HepG2 (cell line): ENCODE results near the gene HEMK1. TPM values are rescaled to one million over a fixed set of nuclear protein-coding genes. Genes with fewer than 3 reads are reported as not detected.
A peak's percentile ranks its signal among the peaks of the same experiment; 100 is the strongest.

Experiments used
- CENPT ChIP-seq: sonication (generic); formaldehyde crosslinking; IDR thresholded peaks from 2 replicates; pipeline ENCODE4 v1.8.0; 2022; ENCODE audit warnings: low read depth, mild to moderate bottlenecking, moderate library complexity, missing genetic modification reagents
- CHD2 ChIP-seq: IDR thresholded peaks from 2 replicates; pipeline ENCODE4 v1.6.1; 2011; ENCODE audit warnings: low read depth, low read length, improper control_type of control experiment
- EED ChIP-seq: sonication (generic); formaldehyde crosslinking; IDR thresholded peaks from 2 replicates; pipeline ENCODE4 v1.5.0; 2020; ENCODE audit warnings: mild to moderate bottlenecking, missing genetic modification reagents
- GATAD2A ChIP-seq: IDR thresholded peaks from 2 replicates; pipeline ENCODE4 v1.6.1; 2016
- GMEB2 ChIP-seq: IDR thresholded peaks from 2 replicates; pipeline ENCODE4 v1.6.1; 2016; ENCODE audit warnings: missing biosample characterization, missing genetic modification reagents, low read depth
- HOXA7 ChIP-seq: sonication (generic); formaldehyde crosslinking; IDR thresholded peaks from 2 replicates; pipeline ENCODE4 v1.8.1; 2022; ENCODE audit warnings: mild to moderate bottlenecking, missing genetic modification reagents, moderate library complexity
- MLXIP ChIP-seq: sonication (generic); formaldehyde crosslinking; IDR thresholded peaks from 2 replicates; pipeline ENCODE4 v1.9.0; 2021; ENCODE audit warnings: missing genetic modification reagents, borderline replicate concordance
- SNAPC2 ChIP-seq: sonication (generic); formaldehyde crosslinking; IDR thresholded peaks from 2 replicates; pipeline ENCODE4 v1.8.1; 2022; ENCODE audit warnings: mild to moderate bottlenecking, missing genetic modification reagents
- SP4 ChIP-seq: sonication (generic); formaldehyde crosslinking; IDR thresholded peaks from 2 replicates; pipeline ENCODE4 v1.8.1; 2023; ENCODE audit warnings: mild to moderate bottlenecking, missing genetic modification reagents
- ZBTB33 ChIP-seq: sonication (generic); formaldehyde crosslinking; IDR thresholded peaks from 2 replicates; pipeline ENCODE4 v1.4.0; 2020; ENCODE audit warnings: missing genetic modification reagents
- ZBTB38 ChIP-seq: sonication (generic); formaldehyde crosslinking; IDR thresholded peaks from 2 replicates; pipeline ENCODE4 v1.5.1; 2020; ENCODE audit warnings: mild to moderate bottlenecking, missing genetic modification reagents
- ZKSCAN8 ChIP-seq: IDR thresholded peaks from 2 replicates; pipeline ENCODE4 v1.6.1; 2016; ENCODE audit warnings: borderline replicate concordance, missing genetic modification reagents, missing compliant biosample characterization
- ZNF205 ChIP-seq: IDR thresholded peaks from 2 replicates; pipeline ENCODE4 v1.6.1; 2018; ENCODE audit warnings: missing biosample characterization, missing genetic modification reagents
- ZNF337 ChIP-seq: sonication (generic); formaldehyde crosslinking; IDR thresholded peaks from 2 replicates; pipeline ENCODE4 v1.5.1; 2020; ENCODE audit warnings: missing genetic modification reagents, low read depth, mild to moderate bottlenecking, borderline replicate concordance
- ZNF343 ChIP-seq: sonication (generic); formaldehyde crosslinking; IDR thresholded peaks from 2 replicates; pipeline ENCODE4 v1.4.0; 2020; ENCODE audit warnings: mild to moderate bottlenecking, missing genetic modification reagents
- ZNF512 ChIP-seq: sonication (generic); formaldehyde crosslinking; IDR thresholded peaks from 2 replicates; pipeline ENCODE4 v1.4.0; 2020; ENCODE audit warnings: mild to moderate bottlenecking, missing genetic modification reagents
- ZNF770 ChIP-seq: sonication (generic); formaldehyde crosslinking; IDR thresholded peaks from 2 replicates; pipeline ENCODE4 v1.5.0; 2020; ENCODE audit warnings: mild to moderate bottlenecking, missing genetic modification reagents
- polyA plus RNA-seq, 8 experiments: library from polyadenylated mRNA; depleted of rRNA in 3 of 8; stranded (reverse) in 7 of 8; unstranded in 1 of 8; fragments of >200 nt; fragmentation: Illumina TruSeq in 4 of 8; extraction: Trizol in 4 of 8; gene quantifications; 2 replicates each; pipeline versions ENCODE4 v1.2.1 to v1.2.3, GENCODE V29; 2011 to 2016; ENCODE audit warnings: low read depth in 4 of 8, missing spikeins in 1 of 8, mixed read lengths in 1 of 8; ENCODE audit not compliant: insufficient read depth in 1 of 8
- total RNA-seq, 5 experiments: library from RNA; depleted of rRNA; stranded (reverse); fragments of >200 nt; fragmentation: Illumina TruSeq; extraction: Trizol; gene quantifications; 2 replicates each; pipeline ENCODE4 v1.2.3, GENCODE V29; 2016; ENCODE audit warnings: low read depth in 1 of 5

HEMK1 gene
- total and polyA plus RNA-seq, 2 of the 13 experiments (the other 11 are each of a cell fraction or from before 2014, with no cell fraction given) = 9.8 to 12.6 TPM

GRCh38 chr3:50611464-50612233, 42.3 kb downstream of the HEMK1 start, which contains the start of gene CISH (continued):
- TF ChIP-seq ZBTB33 (CRISPR knock-in tag) (peak; percentile 6; the same call in 1 of the 2 replicates), GMEB2 (CRISPR knock-in tag) (no peak), ZNF343 (CRISPR knock-in tag) (peak; percentile 97), GATAD2A (CRISPR knock-in tag) (0 out of 2 replicates have a peak, but pooled peaks have one; percentile 13), SNAPC2 (CRISPR knock-in tag) (peak; percentile 54; the same call in 1 of the 2 replicates), ZNF512 (CRISPR knock-in tag) (no peak), MLXIP (CRISPR knock-in tag) (no peak), EED (CRISPR knock-in tag) (peak; percentile 47; the same call in 1 of the 2 replicates), CHD2 (no peak), SP4 (CRISPR knock-in tag) (no peak; the same call in none of the 2 replicates), ZBTB38 (CRISPR knock-in tag) (peak; percentile 84), ZNF205 (CRISPR knock-in tag) (no peak; the same call in 1 of the 2 replicates), ZKSCAN8 (CRISPR knock-in tag) (no peak), CENPT (no peak), ZNF337 (peak; percentile 62; the same call in 1 of the 2 replicates), ZNF770 (CRISPR knock-in tag) (peak; percentile 31; the same call in 1 of the 2 replicates), HOXA7 (CRISPR knock-in tag) (no peak)
